ENCODE data around the gene FBXO42.

DNA sequence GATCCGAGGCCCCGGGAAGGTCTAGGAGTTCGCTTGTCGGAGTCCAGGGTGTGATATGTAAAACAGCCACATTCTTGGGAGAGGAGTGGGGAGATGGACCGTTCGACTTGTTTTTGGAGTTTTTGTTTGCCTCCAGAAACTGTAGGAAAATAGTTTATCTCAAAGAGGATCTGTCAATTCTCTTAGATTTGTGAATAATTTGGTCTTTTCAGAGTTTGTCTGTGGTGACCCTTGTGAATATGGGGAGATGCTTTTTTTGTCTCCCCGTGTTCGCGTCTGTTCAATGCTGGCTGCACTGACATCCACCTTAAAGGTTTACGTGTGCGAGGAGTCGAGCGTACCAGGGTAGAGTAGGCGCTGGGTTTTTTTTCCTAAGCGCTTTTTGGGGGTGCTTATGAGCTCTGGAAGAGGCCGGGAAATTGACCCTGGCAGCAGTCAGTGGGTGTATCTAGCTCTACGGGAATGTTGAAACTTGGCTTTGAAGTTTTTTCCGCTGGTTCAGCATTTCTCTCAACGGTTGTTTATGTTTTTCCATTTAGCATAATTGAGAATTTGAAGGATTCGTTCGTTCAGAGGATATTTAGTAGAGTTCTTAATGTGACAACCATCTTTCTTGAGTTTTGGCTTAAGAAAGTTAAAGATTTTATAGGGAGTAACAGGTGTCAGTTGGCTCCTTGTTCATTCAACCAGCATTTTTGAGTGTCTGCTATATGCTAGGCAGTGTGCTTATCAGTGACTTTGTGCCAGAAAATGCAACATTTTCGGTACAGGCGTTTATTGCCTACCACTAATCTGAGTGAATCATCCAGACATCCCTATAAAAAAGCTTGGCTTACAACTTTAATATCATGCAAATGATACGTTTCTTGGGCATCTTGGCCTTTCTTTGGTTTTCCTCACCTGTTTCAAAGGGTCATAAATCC, 15.9 kb upstream of the FBXO42 start:
- TF ChIP-seq POLR2A (IDR thresholded peaks at IDR 0.05), result peak in 1 of 2 donors; percentile 39
- TF ChIP-seq, protein P1, sequence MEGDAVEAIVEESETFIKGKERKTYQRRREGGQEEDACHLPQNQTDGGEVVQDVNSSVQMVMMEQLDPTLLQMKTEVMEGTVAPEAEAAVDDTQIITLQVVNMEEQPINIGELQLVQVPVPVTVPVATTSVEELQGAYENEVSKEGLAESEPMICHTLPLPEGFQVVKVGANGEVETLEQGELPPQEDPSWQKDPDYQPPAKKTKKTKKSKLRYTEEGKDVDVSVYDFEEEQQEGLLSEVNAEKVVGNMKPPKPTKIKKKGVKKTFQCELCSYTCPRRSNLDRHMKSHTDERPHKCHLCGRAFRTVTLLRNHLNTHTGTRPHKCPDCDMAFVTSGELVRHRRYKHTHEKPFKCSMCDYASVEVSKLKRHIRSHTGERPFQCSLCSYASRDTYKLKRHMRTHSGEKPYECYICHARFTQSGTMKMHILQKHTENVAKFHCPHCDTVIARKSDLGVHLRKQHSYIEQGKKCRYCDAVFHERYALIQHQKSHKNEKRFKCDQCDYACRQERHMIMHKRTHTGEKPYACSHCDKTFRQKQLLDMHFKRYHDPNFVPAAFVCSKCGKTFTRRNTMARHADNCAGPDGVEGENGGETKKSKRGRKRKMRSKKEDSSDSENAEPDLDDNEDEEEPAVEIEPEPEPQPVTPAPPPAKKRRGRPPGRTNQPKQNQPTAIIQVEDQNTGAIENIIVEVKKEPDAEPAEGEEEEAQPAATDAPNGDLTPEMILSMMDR (IDR thresholded peaks at IDR 0.05), result no peak
